HEK293T (cell line): ENCODE measurements around the gene KCTD18.

Experiments used
- CTCF ChIA-PET: fragments of 350-600 bp; formaldehyde crosslinking; extraction: SDS; loops from one replicate; lab custom pipeline; 2021; ENCODE audit warnings: antibody characterized with exemption, inconsistent platforms; lab: Yijun Ruan, JAX
- POLR2A ChIA-PET: fragments of 350-600 bp; formaldehyde crosslinking; extraction: SDS; loops from one replicate; lab custom pipeline; 2020; ENCODE audit warnings: antibody characterized with exemption, inconsistent platforms; lab: Yijun Ruan, JAX
- DNase-seq: peaks from one replicate; pipeline ENCODE4 v3.0.0; 2012; ENCODE audit warnings: mixed read lengths; ENCODE audit errors: extremely low spot score
- ARNT ChIP-seq: fragments of 450-650 bp; IDR thresholded peaks from 2 replicates; pipeline ENCODE4 v1.6.1; 2017; ENCODE audit warnings: mild to moderate bottlenecking
- BHLHE40 ChIP-seq: fragments of 450-650 bp; IDR thresholded peaks from 2 replicates; pipeline ENCODE4 v1.6.1; 2016; ENCODE audit warnings: mild to moderate bottlenecking, moderate library complexity, borderline replicate concordance
- CTBP1 ChIP-seq: fragments of 450-650 bp; IDR thresholded peaks from 2 replicates; pipeline ENCODE4 v1.6.1; 2016; ENCODE audit warnings: borderline replicate concordance
- ELF4 ChIP-seq: fragments of 450-650 bp; IDR thresholded peaks from 2 replicates; pipeline ENCODE4 v1.6.1; 2017; ENCODE audit warnings: antibody characterized with exemption
- FOXA1 ChIP-seq: fragments of 450-650 bp; IDR thresholded peaks from 2 replicates; pipeline ENCODE4 v1.6.1; 2016; ENCODE audit warnings: mild to moderate bottlenecking
- FOXK2 ChIP-seq: fragments of 450-650 bp; IDR thresholded peaks from 2 replicates; pipeline ENCODE4 v1.6.1; 2016; ENCODE audit warnings: mild to moderate bottlenecking
- FOXM1 ChIP-seq: fragments of 450-650 bp; IDR thresholded peaks from 2 replicates; pipeline ENCODE4 v1.6.1; 2017; ENCODE audit warnings: mild to moderate bottlenecking, borderline replicate concordance
- HDGF ChIP-seq: fragments of 450-650 bp; IDR thresholded peaks from 2 replicates; pipeline ENCODE4 v1.6.1; 2017; ENCODE audit warnings: antibody characterized with exemption, borderline replicate concordance
- L3MBTL2 ChIP-seq: fragments of 450-650 bp; conservative IDR thresholded peaks from 2 replicates; pipeline ENCODE4 v1.6.1; 2016; ENCODE audit warnings: mild to moderate bottlenecking
- LEF1 ChIP-seq: fragments of 450-650 bp; IDR thresholded peaks from 2 replicates; pipeline ENCODE4 v1.6.1; 2017; ENCODE audit warnings: mild to moderate bottlenecking, borderline replicate concordance
- NFRKB ChIP-seq: fragments of 450-650 bp; IDR thresholded peaks from 2 replicates; pipeline ENCODE4 v1.6.1; 2016; ENCODE audit warnings: mild to moderate bottlenecking, moderate library complexity
- PKNOX1 ChIP-seq: fragments of 450-650 bp; IDR thresholded peaks from 2 replicates; pipeline ENCODE4 v1.6.1; 2016
- SP1 ChIP-seq: fragments of 450-650 bp; IDR thresholded peaks from 2 replicates; pipeline ENCODE4 v1.6.1; 2017
- SUZ12 ChIP-seq: fragments of 450-650 bp; IDR thresholded peaks from 2 replicates; pipeline ENCODE4 v1.6.1; 2016; ENCODE audit warnings: mild to moderate bottlenecking
- TARDBP ChIP-seq: fragments of 450-650 bp; IDR thresholded peaks from 2 replicates; pipeline ENCODE4 v1.6.1; 2016
- ZNF384 ChIP-seq: fragments of 450-650 bp; IDR thresholded peaks from 2 replicates; pipeline ENCODE4 v1.6.1; 2016

The KCTD18 gene

GRCh38 chr2:200509612-200510433 is at the start of gene KCTD18:
Gene KCTD18, minus strand, starts transcription at chr2:200510068. Its CDS starts 3,052 bp downstream, at chr2:200507016.
- CTCF ChIA-PET: interaction anchor here (0.6 to 1.2 kb wide), 5 partner anchors 12 to 26 kb away, joined by 3 to 5 read pairs (median 3); no protein-coding TSS in a partner anchor
- TF ChIP-seq LEF1: 0 out of 2 replicates have a peak, but pooled peaks have one; percentile 57
- TF ChIP-seq CTBP1: no peak
- TF ChIP-seq TARDBP: peak; percentile 98
- no peak; the same call in none of the 2 replicates for TF ChIP-seq L3MBTL2
- peak; percentile 56; the same call in 1 of the 2 replicates for TF ChIP-seq FOXM1
- no peak for TF ChIP-seq PKNOX1
- POLR2A ChIA-PET: interaction anchor here (0.7 to 1.5 kb wide), 3 partner anchors 10 to 15 kb away, joined by 3 to 4 read pairs (median 4); no protein-coding TSS in a partner anchor
- DNase-seq: peak; percentile 94

- POLR2A ChIA-PET: no interaction called here
- no peak for DNase-seq
- TF ChIP-seq FOXA1 (no peak), LEF1 (no peak), PKNOX1 (no peak), HDGF (no peak), ZNF384 (no peak), NFRKB (no peak), FOXM1 (no peak), FOXK2 (no peak), BHLHE40 (no peak), TARDBP (no peak), SP1 (no peak), CTBP1 (no peak), ARNT (no peak), ELF4 (no peak)
- CTCF ChIA-PET: no interaction called here
Observed at GRCh38 chr2:200540793-200541192, 30.9 kb upstream of the KCTD18 start.

- ChIA-PET CTCF (no interaction called here), POLR2A (no interaction called here)
Observed at GRCh38 chr2:200538139-200538538, 28.3 kb upstream of the KCTD18 start.

GRCh38 chr2:200534572-200534971 is 24.7 kb upstream of the KCTD18 start:
- TF ChIP-seq L3MBTL2: no peak
- no peak for TF ChIP-seq FOXK2
- no peak for TF ChIP-seq HDGF
- TF ChIP-seq PKNOX1: no peak
- no peak for TF ChIP-seq SP1
- no peak for TF ChIP-seq FOXA1
- no peak for TF ChIP-seq NFRKB
- TF ChIP-seq TARDBP: no peak
- no peak for TF ChIP-seq FOXM1
- TF ChIP-seq LEF1: no peak
- no peak for TF ChIP-seq CTBP1
- no peak for TF ChIP-seq SUZ12
- no peak for TF ChIP-seq ARNT
- TF ChIP-seq ZNF384: no peak
- no peak for TF ChIP-seq BHLHE40
- ChIA-PET POLR2A (no interaction called here), CTCF (no interaction called here)
- DNase-seq: no peak

More at GRCh38 chr2:200538139-200538538, 28.3 kb upstream of the KCTD18 start:
- DNase-seq: no peak
- no peak for TF ChIP-seq BHLHE40
- no peak for TF ChIP-seq ZNF384
- no peak for TF ChIP-seq FOXK2
- no peak for TF ChIP-seq L3MBTL2
- no peak for TF ChIP-seq ARNT
- TF ChIP-seq FOXM1: no peak
- no peak for TF ChIP-seq CTBP1
- no peak for TF ChIP-seq TARDBP

GRCh38 chr2:200533754-200534153 is 23.9 kb upstream of the KCTD18 start:
- CTCF ChIA-PET: no interaction called here
- DNase-seq: no peak
- no peak for TF ChIP-seq LEF1
- no peak for TF ChIP-seq FOXK2
- TF ChIP-seq TARDBP: no peak
- TF ChIP-seq ELF4: no peak
- TF ChIP-seq ZNF384: no peak
- no peak for TF ChIP-seq SP1
- TF ChIP-seq PKNOX1: no peak
- no peak for TF ChIP-seq SUZ12
- TF ChIP-seq CTBP1: no peak
- TF ChIP-seq BHLHE40: no peak
- TF ChIP-seq L3MBTL2: no peak
- no peak for TF ChIP-seq FOXA1
- POLR2A ChIA-PET: no interaction called here
